GM18507 (cell line): Measurements from ENCODE around the gene ARL2.
A peak's percentile ranks its signal among the peaks of the same experiment; 100 is the strongest.

Experiments
- DNase-seq: peaks from one replicate; pipeline ENCODE4 v3.0.0; 2011; ENCODE audit warnings: low read depth; ENCODE audit not compliant: insufficient read length; ENCODE audit errors: extremely low spot score
- FAIRE-seq: peaks from 2 replicates; lab custom pipeline; 2011; peaks lifted over from hg19 to GRCh38; lab: Jason Lieb, UNC

Gene ARL2

DNA sequence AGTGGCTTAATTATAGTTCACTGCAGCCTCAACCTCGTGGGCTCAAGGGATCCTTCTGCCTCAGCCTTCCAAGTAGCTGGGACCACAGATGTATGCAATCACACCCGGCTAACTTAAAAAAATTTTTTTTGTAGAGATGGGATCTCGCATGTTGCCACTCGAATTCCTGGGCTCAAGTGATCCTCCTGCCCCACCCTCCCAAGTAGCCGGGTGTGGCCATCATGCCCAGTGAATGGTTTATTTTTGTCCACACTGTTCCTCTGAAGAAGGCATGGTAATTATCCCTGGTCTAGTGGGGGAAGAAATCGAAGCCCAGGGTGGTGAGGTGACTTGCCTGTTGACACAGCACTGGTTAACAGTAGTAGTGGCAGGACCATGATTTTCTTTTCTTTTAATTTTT, 28.9 kb downstream of the ARL2 start:
- DNase-seq (no peak), FAIRE-seq (no peak)

DNA sequence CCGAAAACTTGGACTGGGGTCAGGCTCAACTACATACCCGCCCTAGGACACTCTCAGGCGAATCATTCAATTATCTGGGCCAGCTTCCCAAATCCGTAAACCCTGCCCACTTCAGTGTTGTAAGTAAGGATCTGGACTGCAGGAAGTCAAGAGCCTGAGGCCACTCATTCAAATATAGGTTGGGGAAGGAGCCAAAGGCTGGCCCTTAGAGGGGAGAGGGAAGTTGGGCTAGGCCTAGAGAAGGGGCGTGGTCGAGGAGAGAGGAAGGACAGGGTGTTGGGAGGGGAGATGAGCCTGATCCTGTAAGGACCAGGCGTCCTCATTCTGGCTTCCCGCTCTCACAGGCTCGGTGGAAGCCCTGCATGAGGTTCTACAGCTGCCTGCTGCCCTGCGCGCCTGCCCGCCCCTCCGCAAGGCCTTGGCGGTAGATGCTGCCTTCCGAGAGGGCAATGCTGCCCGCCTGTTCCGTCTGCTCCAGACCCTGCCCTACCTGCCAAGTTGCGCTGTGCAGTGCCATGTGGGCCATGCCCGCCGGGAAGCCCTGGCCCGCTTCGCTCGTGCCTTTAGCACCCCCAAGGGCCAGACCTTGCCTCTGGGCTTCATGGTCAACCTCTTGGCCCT, 30.0 kb downstream of the ARL2 start:
- FAIRE-seq (no peak), DNase-seq (no peak)

GRCh38 chr11:65045061-65045460, 31.1 kb downstream of the ARL2 start:
- DNase-seq (no peak), FAIRE-seq (no peak)

DNA sequence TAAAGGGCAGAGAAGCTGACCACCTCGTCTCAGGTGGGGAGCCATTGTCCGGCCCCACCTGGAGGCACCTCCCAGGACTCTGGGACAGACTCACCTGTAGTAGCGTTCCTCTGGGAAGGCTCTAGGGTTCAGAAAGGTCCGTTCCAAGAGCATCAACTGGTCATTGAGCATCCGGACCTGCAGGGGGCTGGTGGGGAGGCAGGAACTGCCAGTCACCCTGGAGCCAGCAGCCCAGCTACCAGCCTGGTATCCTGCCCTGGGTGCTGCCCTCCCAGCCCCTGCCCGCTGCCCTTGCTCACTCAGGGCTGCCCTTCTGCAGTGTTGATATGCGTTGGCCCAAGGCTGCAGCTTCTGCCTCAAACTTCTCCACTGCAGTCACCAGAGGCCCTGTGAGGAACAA, 31.8 kb downstream of the ARL2 start:
- DNase-seq, result no peak
- no peak for FAIRE-seq

DNA sequence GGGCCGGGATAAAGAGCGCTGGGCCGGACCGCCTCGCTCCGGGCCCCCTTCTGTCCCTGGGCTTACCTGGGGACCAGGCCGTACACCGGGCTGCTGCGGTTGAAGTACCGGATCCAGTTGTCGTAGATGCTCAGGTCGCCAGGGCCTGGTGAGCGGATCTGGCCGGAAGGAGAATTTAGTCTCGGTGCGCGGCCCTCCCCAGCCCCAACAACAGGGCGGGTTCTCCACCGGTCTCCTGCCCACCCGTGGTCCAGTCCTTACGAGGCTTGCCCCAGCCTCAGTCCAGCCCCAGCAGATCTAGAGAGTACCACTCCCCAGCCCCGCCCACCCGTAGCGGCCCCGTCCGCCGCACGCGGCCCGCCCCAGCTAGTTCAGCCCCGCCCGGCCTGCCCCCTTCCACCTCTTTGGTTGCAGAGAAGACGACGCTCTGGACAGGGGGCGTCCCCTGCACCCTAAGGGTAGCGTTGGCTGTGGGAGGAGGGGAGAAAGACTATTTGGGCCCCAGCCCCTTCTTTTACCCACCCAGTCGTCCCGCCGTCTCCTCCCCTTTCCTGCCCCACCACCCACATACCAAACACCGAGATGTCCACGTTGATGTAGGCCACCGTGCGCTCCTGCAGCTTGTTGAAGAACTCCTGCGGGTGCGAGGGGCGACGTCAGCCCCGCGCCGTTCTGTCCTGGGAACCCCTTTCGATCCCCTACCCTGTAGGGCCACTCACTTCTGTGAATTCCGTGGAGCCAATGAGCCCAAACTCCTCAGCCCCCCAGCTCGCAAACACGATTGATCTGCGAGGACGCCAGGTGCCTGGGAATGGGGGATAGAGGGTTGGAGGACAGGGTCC, 33.8 kb downstream of the ARL2 start:
- no peak for DNase-seq

GRCh38 chr11:65051398-65051858, 37.5 kb downstream of the ARL2 start:
- no peak for FAIRE-seq
- DNase-seq, result no peak

More for the DNA sequence above, 33.8 kb downstream of the ARL2 start:
- no peak for FAIRE-seq

- FAIRE-seq (peak; percentile 31), DNase-seq (no peak)
Measured at GRCh38 chr11:65053827-65054508, 40.0 kb downstream of the ARL2 start.

DNA sequence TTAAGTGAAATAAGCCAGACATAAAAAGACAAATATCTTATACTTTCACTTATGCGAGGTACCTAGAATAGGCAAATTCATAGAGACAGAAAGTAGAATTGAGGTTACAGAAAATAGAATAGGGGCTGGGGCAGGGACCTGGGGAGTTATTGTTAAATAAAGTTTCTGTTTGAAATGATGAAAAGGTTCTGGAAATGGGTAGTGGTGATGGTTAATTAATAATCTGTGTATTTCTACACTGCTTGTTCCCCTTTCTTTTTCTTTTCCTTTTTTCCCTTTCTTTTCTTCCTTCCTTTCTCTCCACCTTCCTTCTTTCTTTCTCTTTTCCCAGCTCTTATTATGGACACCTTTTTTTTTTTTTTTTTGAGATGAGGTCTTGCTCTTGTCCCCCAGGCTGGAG, 41.6 kb downstream of the ARL2 start:
- DNase-seq (no peak), FAIRE-seq (no peak)

- DNase-seq, result no peak
- no peak for FAIRE-seq
Measured at GRCh38 chr11:65056999-65057398, 43.0 kb downstream of the ARL2 start.

DNA sequence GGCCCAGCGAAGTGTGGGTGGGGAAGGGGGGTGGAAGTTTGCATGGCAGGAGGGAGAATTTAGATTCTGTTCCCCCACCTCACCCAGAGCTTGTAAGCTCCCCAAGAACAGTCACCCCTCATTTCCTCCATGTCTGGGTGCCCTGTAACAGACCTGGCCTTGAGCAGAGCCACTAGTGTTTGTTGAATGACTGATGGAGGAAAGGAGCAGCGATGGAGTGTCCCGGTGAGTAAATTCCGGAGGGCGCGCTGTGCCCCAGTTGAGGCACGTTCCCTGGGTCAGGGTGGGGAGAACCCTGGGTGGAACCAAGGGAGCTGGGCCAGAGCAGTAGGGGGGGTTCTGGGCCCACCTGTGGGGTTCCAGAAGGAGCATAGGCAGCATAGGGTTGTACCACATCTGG, 43.6 kb downstream of the ARL2 start:
- FAIRE-seq, result no peak

GRCh38 chr11:65058012-65058411, 44.1 kb downstream of the ARL2 start:
- DNase-seq (no peak), FAIRE-seq (no peak)

More for the DNA sequence above, 43.6 kb downstream of the ARL2 start:
- no peak for DNase-seq

- FAIRE-seq (no peak), DNase-seq (no peak)
Measured at GRCh38 chr11:65058419-65059054, 44.6 kb downstream of the ARL2 start, which contains the start of gene NAALADL1. Gene NAALADL1 (minus strand): TSS chr11:65058553. CDS start chr11:65058521, 32 bp downstream.

GRCh38 chr11:65059523-65059922, 45.6 kb downstream of the ARL2 start:
- FAIRE-seq (no peak), DNase-seq (no peak)

DNA sequence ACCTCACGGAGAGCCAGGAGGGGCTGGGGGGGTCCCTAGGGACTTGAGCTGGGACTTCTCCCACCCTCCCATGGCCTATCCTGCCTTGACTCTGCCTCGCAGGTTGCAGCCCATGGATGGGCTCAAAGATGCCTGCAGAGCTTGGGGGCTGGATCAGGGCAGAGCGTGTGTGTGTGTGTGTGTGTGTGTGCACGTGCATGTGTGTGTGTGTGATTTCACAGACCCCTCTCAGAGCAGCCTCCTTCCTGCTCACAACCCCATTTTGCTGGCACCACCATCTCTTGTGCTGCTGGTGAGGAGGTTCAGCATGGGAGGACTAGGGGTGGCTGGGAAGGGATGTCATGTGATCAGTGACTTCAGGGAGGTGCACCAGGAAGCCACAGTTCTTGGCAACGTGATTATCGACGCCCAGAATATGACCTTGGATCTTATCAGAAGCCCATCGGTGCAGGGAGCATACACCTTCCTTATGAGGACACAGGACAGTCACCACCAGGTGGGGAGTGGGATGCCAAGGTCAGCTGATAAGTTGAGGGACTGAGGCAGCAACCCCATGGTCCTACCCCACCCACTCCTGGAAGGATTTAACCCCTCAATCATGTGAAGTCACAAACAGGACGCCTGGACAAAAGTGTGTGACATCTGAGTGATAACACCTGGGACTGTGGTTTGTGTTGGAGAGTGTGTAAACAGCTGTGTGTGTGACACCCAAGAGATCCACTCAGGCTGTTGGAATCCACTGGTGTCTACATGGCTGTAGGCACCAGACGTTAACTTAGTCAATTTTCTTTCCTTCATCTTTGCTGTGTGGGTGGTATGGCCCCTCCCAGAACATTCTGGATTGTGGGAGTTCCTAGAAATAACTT, 46.2 kb downstream of the ARL2 start:
- no peak for DNase-seq
- no peak for FAIRE-seq

DNA sequence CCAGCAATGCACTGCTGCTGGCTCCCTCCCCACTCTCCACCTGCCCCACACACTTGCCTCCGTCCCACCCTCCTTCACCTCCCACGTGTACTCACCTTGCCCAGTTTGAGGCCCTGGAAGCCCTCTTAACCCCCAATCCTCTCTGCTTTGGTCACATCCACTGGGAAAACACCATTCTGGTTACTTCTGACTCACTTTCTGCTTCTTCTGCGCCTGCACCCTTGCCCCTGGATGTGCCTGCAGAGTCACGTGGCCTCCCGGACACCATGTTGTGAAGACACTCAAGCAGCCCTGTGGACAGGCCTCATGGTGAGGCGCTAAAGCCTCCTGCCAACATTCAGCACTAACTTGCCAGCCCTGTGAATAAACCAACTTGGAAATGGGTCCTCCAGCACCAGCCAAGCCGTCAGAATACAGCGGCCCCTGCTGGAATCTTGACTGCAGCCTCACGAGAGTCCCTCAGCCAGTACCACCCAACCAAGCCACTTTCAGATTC, 47.0 kb downstream of the ARL2 start:
- DNase-seq (no peak), FAIRE-seq (no peak)

DNA sequence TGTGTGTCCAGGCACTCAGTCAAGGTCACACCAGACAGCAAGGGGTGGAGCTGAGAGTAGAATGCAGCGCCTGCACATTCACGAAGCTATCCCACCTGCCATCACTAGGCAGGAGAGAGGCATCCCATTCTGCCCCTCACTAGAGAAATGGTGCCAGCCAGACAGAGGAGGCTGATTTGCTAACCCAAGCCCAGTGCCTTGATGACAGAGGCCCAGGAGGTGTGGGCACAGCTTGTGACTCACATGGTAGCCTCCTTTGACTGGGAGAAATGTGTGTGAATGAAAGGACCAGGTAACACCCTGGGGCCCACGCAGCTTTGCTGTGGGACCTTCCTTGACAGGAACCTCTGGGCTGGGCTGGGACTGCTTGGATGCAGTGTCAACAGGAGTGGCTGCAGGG, 49.6 kb downstream of the ARL2 start:
- DNase-seq (no peak), FAIRE-seq (no peak)

- DNase-seq, result no peak
- FAIRE-seq, result no peak
Measured at GRCh38 chr11:65064847-65065240, 50.9 kb downstream of the ARL2 start.

- no peak for FAIRE-seq
- no peak for DNase-seq
Measured at GRCh38 chr11:65065851-65066250, 51.9 kb downstream of the ARL2 start.

DNA sequence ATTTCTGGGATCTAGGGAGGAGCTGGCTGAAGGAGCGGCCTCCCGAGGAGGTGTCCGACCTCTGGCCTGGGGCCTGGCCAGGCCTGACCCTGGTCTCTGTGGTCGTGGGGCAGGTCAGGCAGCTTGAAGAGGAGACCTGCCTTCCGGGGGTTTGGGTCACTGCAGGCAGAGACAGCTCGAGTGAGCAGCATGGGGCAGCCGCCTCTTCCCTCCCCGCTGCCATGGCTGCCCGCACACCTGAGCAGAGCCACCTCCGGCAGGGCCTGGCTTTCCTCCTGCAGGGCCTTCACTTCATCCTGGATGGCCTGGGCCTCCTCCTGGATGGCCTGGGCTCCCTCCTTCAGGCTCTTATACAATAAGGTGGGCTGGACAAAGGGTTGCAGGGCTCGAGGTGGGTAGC, 52.4 kb downstream of the ARL2 start:
- no peak for FAIRE-seq
- no peak for DNase-seq
